ENCODE data around the gene LYPD1. TPM values are rescaled to one million over a fixed set of nuclear protein-coding genes. Genes with fewer than 3 reads are reported as not detected.

The LYPD1 gene
- total and polyA plus RNA-seq, 7 donors: 0.03 to 0.47 (median 0.04) TPM; not detected in 4

- H3K36me3 ChIP-seq (ENCODE audit: insufficient read depth in 1 of 2, low read depth in 1 of 2): no peaks in the 10 kb centered on the region
- no peak for ATAC-seq
- H3K27me3 ChIP-seq (ENCODE audit: insufficient read depth in 3 of 3, low read length in 2 of 3): no peaks in the 10 kb centered on the region
- H3K9me3 ChIP-seq: no peaks in the 10 kb centered on the region
- intact Hi-C loops (cut with DNase I): loop anchor here in 1 of 2 donors (10.0 kb wide), 1 partner anchor 919 kb away; the partner anchor contains the start of gene NCKAP5
- TF ChIP-seq CTCF (IDR thresholded peaks at IDR 0.05): no peak
- DNase-seq: no peak
- WGBS, 3 donors: 86 to 89% (median 87%) methylated on average over 18 of the region's 18 CpGs
- no peak overlapping the region for H3K4me3 ChIP-seq
- no peak overlapping the region for H3K27ac ChIP-seq
- no peaks in the 10 kb centered on the region for H3K4me1 ChIP-seq
Measured at GRCh38 chr2:132645722-132646539, 24.1 kb downstream of the LYPD1 start.

- no peak overlapping the region for H3K4me3 ChIP-seq
- 68 to 82% (median 73%) methylated on average over 35 of the region's 35 CpGs for WGBS, 3 donors
Measured at GRCh38 chr2:132645176-132645575, 24.8 kb downstream of the LYPD1 start.

GRCh38 chr2:132642415-132642814 is 27.6 kb downstream of the LYPD1 start:
- Histone ChIP-seq H3K27ac (no peak overlapping the region), H3K27me3 (ENCODE audit: insufficient read depth in 3 of 3, low read length in 2 of 3) (no peaks in the 10 kb centered on the region), H3K9me3 (no peaks in the 10 kb centered on the region), H3K4me3 (no peak overlapping the region), H3K4me1 (no peaks in the 10 kb centered on the region), H3K36me3 (ENCODE audit: insufficient read depth in 1 of 2, low read depth in 1 of 2) (no peaks in the 10 kb centered on the region)
- no peak for ATAC-seq
- intact Hi-C loops (cut with DNase I): loop anchor here in 1 of 2 donors (10.0 kb wide), 1 partner anchor 922 kb away; the partner anchor contains the start of gene NCKAP5
- DNase-seq: no peak
- WGBS, 3 donors: 64 to 76% (median 70%) methylated on average over 2 of the region's 2 CpGs
- TF ChIP-seq CTCF (IDR thresholded peaks at IDR 0.05): no peak

More at GRCh38 chr2:132645176-132645575, 24.8 kb downstream of the LYPD1 start:
- no peaks in the 10 kb centered on the region for H3K36me3 ChIP-seq (ENCODE audit: insufficient read depth in 1 of 2, low read depth in 1 of 2)
- TF ChIP-seq CTCF (IDR thresholded peaks at IDR 0.05): no peak
- no peaks in the 10 kb centered on the region for H3K4me1 ChIP-seq
- intact Hi-C loops (cut with DNase I): loop anchor here in 1 of 2 donors (10.0 kb wide), 1 partner anchor 920 kb away; the partner anchor contains the start of gene NCKAP5
- H3K27ac ChIP-seq: no peak overlapping the region
- ATAC-seq: no peak
- H3K9me3 ChIP-seq: no peaks in the 10 kb centered on the region
- DNase-seq: no peak
- no peaks in the 10 kb centered on the region for H3K27me3 ChIP-seq (ENCODE audit: insufficient read depth in 3 of 3, low read length in 2 of 3)

- H3K4me1 ChIP-seq: no peaks in the 10 kb centered on the region
- no peaks in the 10 kb centered on the region for H3K27me3 ChIP-seq (ENCODE audit: insufficient read depth in 3 of 3, low read length in 2 of 3)
- no peak overlapping the region for H3K4me3 ChIP-seq
- intact Hi-C loops (cut with DNase I): loop anchor here in 1 of 2 donors (10.0 kb wide), 1 partner anchor 923 kb away; the partner anchor contains the start of gene NCKAP5
- DNase-seq: no peak
- H3K9me3 ChIP-seq: no peaks in the 10 kb centered on the region
- H3K36me3 ChIP-seq (ENCODE audit: insufficient read depth in 1 of 2, low read depth in 1 of 2): no peaks in the 10 kb centered on the region
- no peak for TF ChIP-seq CTCF (IDR thresholded peaks at IDR 0.05)
- no peak for ATAC-seq
- no peak overlapping the region for H3K27ac ChIP-seq
Measured at GRCh38 chr2:132641819-132642218, 28.2 kb downstream of the LYPD1 start.

Data from psoas muscle (tissue), 8 donors.